Ectodermal cell (in vitro differentiated cells): ENCODE measurements around the gene MAP7D3. TPM values are rescaled to one million over a fixed set of nuclear protein-coding genes. Genes with fewer than 3 reads are reported as not detected.
A peak's percentile ranks its signal among the peaks of the same experiment; 100 is the strongest.
"Not testable (repeated sequence)": the region's sequence is repeated elsewhere in the genome, so short reads cannot be mapped to it uniquely, and the experiment has no call there.

Experiments used
- H3K27ac ChIP-seq: 2 replicates; pipeline ENCODE4 v1.7.0; 2013; ENCODE audit warnings: mild to moderate bottlenecking, low read depth, low read length; ENCODE audit not compliant: insufficient read depth, poor library complexity, severe bottlenecking
- H3K27me3 ChIP-seq: 2 replicates; pipeline ENCODE4 v1.7.0; 2013; ENCODE audit warnings: mild to moderate bottlenecking, low read length; ENCODE audit not compliant: insufficient read depth, control insufficient read depth, poor library complexity, severe bottlenecking
- H3K36me3 ChIP-seq: one replicate; pipeline ENCODE4 v1.7.0; 2013; ENCODE audit warnings: low read length; ENCODE audit not compliant: control insufficient read depth, insufficient read depth
- H3K4me1 ChIP-seq: one replicate; pipeline ENCODE4 v1.7.0; 2013; ENCODE audit warnings: low read length; ENCODE audit not compliant: control insufficient read depth, insufficient read depth
- H3K4me3 ChIP-seq: 2 replicates; pipeline ENCODE4 v1.7.0; 2013; ENCODE audit warnings: low read depth, low read length, control low read depth; ENCODE audit not compliant: insufficient read depth
- H3K9me3 ChIP-seq: 2 replicates; pipeline ENCODE4 v1.7.0; 2013; ENCODE audit warnings: mild to moderate bottlenecking, low read length, moderate library complexity; ENCODE audit not compliant: control insufficient read depth
- WGBS, 2 experiments: methylation state at CpG; one replicate each; pipeline ENCODE4 v1.1.7; 2013; ENCODE audit warnings: missing lambda C conversion rate in 2 of 2; 5-methylcytosine and 5-hydroxymethylcytosine counted together
- polyA plus RNA-seq, 4 experiments: library from polyadenylated mRNA; stranded (reverse); fragments of 50-300 nt; gene quantifications; one replicate each; pipeline ENCODE4 v1.2.3, GENCODE V29; 2013

Gene MAP7D3
- polyA plus RNA-seq (2013, experiment 1 of 4) = 23.5 TPM
- polyA plus RNA-seq (2013, experiment 2 of 4) = 18.8 TPM
- polyA plus RNA-seq (2013, experiment 3 of 4) = 19.0 TPM
- polyA plus RNA-seq (2013, experiment 4 of 4) = 20.3 TPM

DNA sequence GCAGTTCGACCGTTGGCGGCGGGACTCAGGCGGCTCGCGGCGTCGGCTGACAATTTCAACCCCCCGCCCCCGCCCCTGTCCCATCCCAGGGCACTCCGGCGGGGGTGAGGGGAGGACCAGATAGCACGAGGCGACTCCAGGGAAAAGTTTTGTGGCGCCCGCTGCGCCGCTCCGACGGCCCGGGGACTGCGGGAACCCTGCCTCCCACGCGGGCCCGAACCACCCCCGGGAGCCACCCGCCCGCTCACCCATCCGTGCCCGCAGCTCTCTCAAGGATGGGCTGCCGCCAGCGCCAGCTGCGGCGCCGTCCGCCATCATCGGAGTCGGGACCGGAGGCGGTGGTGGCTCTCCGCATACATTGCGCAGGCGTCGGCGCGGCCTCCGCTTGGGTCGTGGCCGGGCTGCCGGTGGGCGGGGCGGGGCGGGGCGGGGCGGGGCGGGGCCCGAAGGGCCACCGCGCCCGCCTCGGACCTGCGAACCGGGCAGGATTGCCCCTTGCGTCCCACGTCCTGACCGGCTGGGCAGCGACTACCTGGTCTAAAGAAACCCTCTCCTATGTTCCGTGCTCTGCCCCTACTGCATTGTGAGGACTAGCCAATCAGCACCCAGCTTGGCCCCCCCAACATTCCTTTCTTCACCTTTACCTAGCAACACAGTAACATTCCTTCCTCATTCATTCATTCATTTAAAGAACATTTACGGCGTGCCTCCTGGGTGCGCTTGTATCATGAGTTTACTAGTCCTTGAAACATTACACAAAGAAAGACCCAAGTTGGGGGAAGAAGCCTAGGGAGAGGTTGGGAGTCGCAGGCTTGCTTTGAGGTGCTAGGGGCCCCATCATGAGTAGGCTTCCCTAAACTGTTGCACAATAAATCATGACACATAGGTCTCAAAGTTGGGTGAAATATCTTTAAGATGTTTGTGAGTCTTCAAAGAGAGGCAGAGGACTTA lies at the start of gene MAP7D3:
Gene MAP7D3 (minus strand): TSS at position 360 of the 951 bp plus-strand sequence. CDS start 42 bp downstream, at position 318.
- no peak within 1 kb of the TSS for H3K27ac ChIP-seq
- no peaks in the 10 kb centered on the region for H3K27me3 ChIP-seq
- H3K9me3 ChIP-seq = no peaks in the 10 kb centered on the region
- H3K4me1 ChIP-seq = no peaks in the 10 kb centered on the region
- peak within 1 kb of the TSS; percentile 60 for H3K4me3 ChIP-seq
- no peaks in the 10 kb centered on the region for H3K36me3 ChIP-seq
- 0 to 1% methylated on average over 66 to 73 of the region's 73 CpGs for WGBS, 2 experiments

GRCh38 chrX:136300721-136301120 lies 49.5 kb upstream of the MAP7D3 start, which contains the start of gene ADGRG4:
Gene ADGRG4 (plus strand): TSS chrX:136300963. CDS start chrX:136308778, 7,815 bp downstream.
- not testable (repeated sequence) for H3K9me3 ChIP-seq, H3K4me3 ChIP-seq, H3K36me3 ChIP-seq, H3K27me3 ChIP-seq, H3K4me1 ChIP-seq, H3K27ac ChIP-seq
- WGBS, 2 experiments = 100% methylated on average over 1 of the region's 4 CpGs

DNA sequence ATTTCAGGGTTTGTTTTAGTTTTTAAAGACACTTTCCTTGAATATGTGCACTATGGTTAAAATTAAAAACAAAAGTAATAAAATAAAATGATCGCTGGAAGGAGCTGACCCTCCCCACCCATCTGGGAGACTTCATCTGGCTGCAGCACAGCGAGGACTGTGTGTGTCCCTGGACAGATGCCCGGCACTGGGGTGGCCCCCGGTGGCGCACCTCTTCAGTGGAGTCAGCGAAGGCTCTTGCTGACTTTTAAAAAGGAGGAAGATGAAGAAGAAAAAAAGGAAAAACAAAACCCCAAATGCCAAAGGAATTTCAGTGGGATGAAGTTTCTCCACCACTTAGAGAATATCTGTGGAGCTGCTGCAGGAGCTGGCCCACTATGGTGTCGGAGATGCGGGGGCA lies 44.2 kb upstream of the MAP7D3 start:
- no peak overlapping the region for H3K27ac ChIP-seq
- no peaks in the 10 kb centered on the region for H3K27me3 ChIP-seq
- 88 to 91% methylated on average over 7 of the region's 8 CpGs for WGBS, 2 experiments
- H3K4me1 ChIP-seq = no peaks in the 10 kb centered on the region
- no peak overlapping the region for H3K4me3 ChIP-seq
- no peaks in the 10 kb centered on the region for H3K36me3 ChIP-seq
- H3K9me3 ChIP-seq = no peaks in the 10 kb centered on the region

DNA sequence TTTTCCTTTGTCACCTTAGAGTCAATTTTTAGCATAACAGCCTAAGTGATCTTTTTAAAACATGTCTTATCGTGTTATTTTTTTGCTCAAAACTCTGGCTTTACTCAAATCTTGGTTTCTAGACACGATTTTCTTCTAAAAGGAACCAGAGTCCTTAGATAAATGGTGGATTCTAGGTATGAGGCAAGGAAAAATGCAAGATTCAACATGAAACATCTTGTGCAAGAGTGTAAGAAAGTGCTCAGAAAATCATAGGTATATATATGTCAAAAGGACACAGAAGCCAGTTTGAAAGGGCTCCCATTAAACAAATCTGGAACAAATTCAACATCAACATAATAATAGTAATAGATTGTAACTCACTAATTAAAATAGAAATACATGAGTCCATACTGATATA lies 41.5 kb upstream of the MAP7D3 start:
- Histone ChIP-seq H3K9me3 (no peaks in the 10 kb centered on the region), H3K27ac (no peak overlapping the region), H3K27me3 (no peaks in the 10 kb centered on the region), H3K4me1 (no peaks in the 10 kb centered on the region), H3K4me3 (no peak overlapping the region), H3K36me3 (no peaks in the 10 kb centered on the region)
- 81 to 88% methylated on average over 2 of the region's 2 CpGs for WGBS, 2 experiments

GRCh38 chrX:136291824-136292223 lies 40.6 kb upstream of the MAP7D3 start:
- no peaks in the 10 kb centered on the region for H3K27me3 ChIP-seq
- 90 to 100% methylated on average over 1 to 2 of the region's 2 CpGs for WGBS, 2 experiments
- no peaks in the 10 kb centered on the region for H3K9me3 ChIP-seq
- H3K4me3 ChIP-seq = no peak overlapping the region
- H3K36me3 ChIP-seq = no peaks in the 10 kb centered on the region
- H3K27ac ChIP-seq = no peak overlapping the region
- H3K4me1 ChIP-seq = no peaks in the 10 kb centered on the region

DNA sequence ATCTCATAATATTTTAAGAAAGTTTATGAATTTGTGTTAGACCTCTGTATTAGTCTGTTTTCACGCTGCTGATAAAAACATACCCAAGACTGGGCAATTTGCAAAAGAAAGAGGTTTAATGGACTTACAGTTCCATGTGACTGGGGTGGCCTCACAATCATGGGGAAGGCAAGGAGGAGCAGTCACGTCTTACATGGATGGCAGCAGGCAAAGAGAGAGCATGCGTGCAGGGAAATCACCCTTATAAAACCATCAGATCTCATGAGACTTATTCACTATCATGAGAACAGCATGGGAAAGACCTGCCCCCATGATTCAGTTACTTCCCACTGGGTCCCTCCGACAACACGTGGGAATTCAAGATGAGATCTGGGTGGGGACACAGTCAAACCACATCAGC lies 35.2 kb upstream of the MAP7D3 start:
- not testable (repeated sequence) for H3K4me1 ChIP-seq, H3K4me3 ChIP-seq, H3K27me3 ChIP-seq, H3K9me3 ChIP-seq, H3K36me3 ChIP-seq, H3K27ac ChIP-seq
- 87 to 96% methylated on average over 5 of the region's 5 CpGs for WGBS, 2 experiments

- no peaks in the 10 kb centered on the region for H3K9me3 ChIP-seq
- H3K27ac ChIP-seq = no peak overlapping the region
- no peaks in the 10 kb centered on the region for H3K4me1 ChIP-seq
- WGBS, 2 experiments = 74 to 84% methylated on average over 4 of the region's 4 CpGs
- no peak overlapping the region for H3K4me3 ChIP-seq
- no peaks in the 10 kb centered on the region for H3K36me3 ChIP-seq
- H3K27me3 ChIP-seq = no peaks in the 10 kb centered on the region
These were observed 24.4 kb upstream of the MAP7D3 start for GRCh38 chrX:136275553-136275952.

GRCh38 chrX:136273986-136274385 lies 22.8 kb upstream of the MAP7D3 start:
- WGBS, 2 experiments = 100% methylated on average over 1 of the region's 1 CpG; no CpG with 5 or more reads in 1 of the 2 experiments
- H3K9me3 ChIP-seq = no peaks in the 10 kb centered on the region
- H3K27me3 ChIP-seq = no peaks in the 10 kb centered on the region
- H3K36me3 ChIP-seq = no peaks in the 10 kb centered on the region
- no peaks in the 10 kb centered on the region for H3K4me1 ChIP-seq
- no peak overlapping the region for H3K27ac ChIP-seq
- H3K4me3 ChIP-seq = no peak overlapping the region

DNA sequence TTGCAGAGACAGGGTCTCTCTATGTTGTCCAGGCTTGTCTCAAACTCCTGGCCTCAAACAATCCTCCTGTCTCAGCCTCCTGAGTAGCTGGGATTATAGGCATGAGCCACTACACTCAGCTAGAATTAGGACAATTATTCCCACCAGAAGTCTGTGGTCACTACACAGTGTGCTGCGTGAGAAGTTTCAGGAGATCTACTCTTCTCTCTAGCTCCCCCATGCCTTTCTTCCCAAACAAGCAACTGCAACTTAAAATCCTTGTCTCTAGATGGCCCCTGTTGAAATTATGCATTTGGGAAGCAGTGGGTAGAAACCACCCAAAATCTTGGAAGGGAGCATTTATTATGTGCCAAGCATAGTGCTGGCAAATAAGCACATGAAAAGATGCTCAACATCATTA lies 21.1 kb upstream of the MAP7D3 start:
- Histone ChIP-seq H3K36me3 (no peaks in the 10 kb centered on the region), H3K27ac (no peak overlapping the region), H3K4me1 (no peaks in the 10 kb centered on the region), H3K4me3 (no peak overlapping the region), H3K9me3 (no peaks in the 10 kb centered on the region), H3K27me3 (no peaks in the 10 kb centered on the region)
- WGBS, 2 experiments = 42% methylated on average over 1 of the region's 1 CpG; no CpG with 5 or more reads in 1 of the 2 experiments

DNA sequence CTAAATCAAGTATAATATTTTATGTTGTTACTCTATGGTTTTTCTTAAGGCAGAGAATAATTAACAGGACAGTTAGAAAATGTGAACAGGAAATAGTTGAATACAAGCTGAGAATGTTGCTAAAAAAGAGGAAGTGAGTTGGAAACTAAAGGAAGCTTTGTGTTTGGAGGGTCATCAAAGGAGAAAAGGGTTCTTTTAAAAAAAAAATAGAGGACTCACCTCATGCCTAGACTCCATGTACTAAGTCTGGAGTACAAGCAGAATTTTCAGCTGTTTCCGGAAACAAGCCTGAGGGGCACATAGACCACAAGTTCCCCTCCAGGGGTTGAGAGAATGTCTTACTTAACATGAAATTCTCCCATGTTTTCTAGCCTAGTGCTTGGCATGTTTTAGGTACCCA lies 20.1 kb upstream of the MAP7D3 start:
- Histone ChIP-seq H3K27me3 (no peaks in the 10 kb centered on the region), H3K4me1 (no peaks in the 10 kb centered on the region), H3K27ac (no peak overlapping the region), H3K36me3 (no peaks in the 10 kb centered on the region), H3K4me3 (no peak overlapping the region), H3K9me3 (no peaks in the 10 kb centered on the region)
- 94% methylated on average over 1 of the region's 1 CpG; no CpG with 5 or more reads in 1 of the 2 experiments for WGBS, 2 experiments
